Liver (tissue), 9 donors: ENCODE measurements around the gene GAR1. TPM values are rescaled to one million over a fixed set of nuclear protein-coding genes. Genes with fewer than 3 reads are reported as not detected.

Source experiments
- DNase-seq: peaks from one replicate; pipeline ENCODE4 v3.0.0-alpha.2; 2017; ENCODE audit warnings: low spot score
- H3K27ac ChIP-seq, 2 donors: one replicate each; pipeline ENCODE4 v1.7.0; 2013; ENCODE audit warnings: inconsistent platforms in 2 of 2, low read length in 2 of 2, control low read depth in 1 of 2, low read depth in 1 of 2, mild to moderate bottlenecking in 1 of 2
- H3K27me3 ChIP-seq, 4 donors: one replicate each; pipeline versions ENCODE4 v1.6.1 to v1.7.0; 2013; ENCODE audit warnings: low read length in 3 of 4, inconsistent platforms in 1 of 4, mild to moderate bottlenecking in 1 of 4, moderate library complexity in 1 of 4; ENCODE audit not compliant: control insufficient read depth in 4 of 4, insufficient read depth in 4 of 4
- H3K36me3 ChIP-seq, 4 donors: one replicate each; pipeline versions ENCODE4 v1.6.1 to v1.7.0; 2013; ENCODE audit warnings: low read length in 3 of 4, mild to moderate bottlenecking in 3 of 4, low read depth in 1 of 4, moderate library complexity in 1 of 4; ENCODE audit not compliant: control insufficient read depth in 4 of 4, insufficient read depth in 3 of 4
- H3K4me1 ChIP-seq, 4 donors: one replicate each; pipeline versions ENCODE4 v1.6.1 to v1.7.0; 2013; ENCODE audit warnings: low read length in 3 of 4, mild to moderate bottlenecking in 3 of 4, moderate library complexity in 1 of 4; ENCODE audit not compliant: control insufficient read depth in 4 of 4, insufficient read depth in 4 of 4
- H3K4me3 ChIP-seq, 3 donors: one replicate each; pipeline versions ENCODE4 v1.6.1 to v1.7.0; 2013; ENCODE audit warnings: low read length in 3 of 3, control low read depth in 1 of 3, low read depth in 1 of 3, mild to moderate bottlenecking in 1 of 3
- H3K9ac ChIP-seq, 2 donors: one replicate each; pipeline ENCODE4 v1.7.0; 2013; ENCODE audit warnings: low read length in 2 of 2, mild to moderate bottlenecking in 2 of 2, moderate library complexity in 2 of 2, control low read depth in 1 of 2, low read depth in 1 of 2
- H3K9me3 ChIP-seq, 4 donors: one replicate each; pipeline versions ENCODE4 v1.6.1 to v1.7.0; 2013; ENCODE audit warnings: low read length in 3 of 4; ENCODE audit not compliant: control insufficient read depth in 4 of 4
- ATF3 ChIP-seq: IDR thresholded peaks from 2 replicates; pipeline ENCODE4 v1.6.1; 2016; ENCODE audit warnings: antibody characterized with exemption
- CTCF ChIP-seq: fragments of 150-350 bp; IDR thresholded peaks from 2 replicates; pipeline ENCODE4 v1.5.1; 2017; ENCODE audit warnings: improper control_type of control experiment, low read depth, low read length; ENCODE audit not compliant: missing input control
- EGR1 ChIP-seq, 2 donors: IDR thresholded peaks; 2 replicates each; pipeline ENCODE4 v1.6.1; 2016 to 2018; ENCODE audit warnings: antibody characterized with exemption in 2 of 2, low read depth in 2 of 2
- FOXA1 ChIP-seq: IDR thresholded peaks from 2 replicates; pipeline ENCODE4 v1.6.1; 2016; ENCODE audit warnings: antibody characterized with exemption
- FOXA2 ChIP-seq: IDR thresholded peaks from 2 replicates; pipeline ENCODE4 v1.6.1; 2016; ENCODE audit warnings: antibody characterized with exemption
- GABPA ChIP-seq, 2 donors: IDR thresholded peaks in 1 of 2; conservative IDR thresholded peaks in 1 of 2; 2 replicates each; pipeline ENCODE4 v1.6.1; 2016; ENCODE audit warnings: antibody characterized with exemption in 2 of 2, mild to moderate bottlenecking in 1 of 2, moderate library complexity in 1 of 2
- HNF4A ChIP-seq, 2 donors: conservative IDR thresholded peaks; 2 replicates each; pipeline ENCODE4 v1.6.1; 2016; ENCODE audit warnings: antibody characterized with exemption in 2 of 2, mild to moderate bottlenecking in 2 of 2
- HNF4G ChIP-seq: IDR thresholded peaks from 2 replicates; pipeline ENCODE4 v1.6.1; 2016; ENCODE audit warnings: antibody characterized with exemption
- JUND ChIP-seq, 2 donors: IDR thresholded peaks; 2 replicates each; pipeline ENCODE4 v1.6.1; 2016; ENCODE audit warnings: antibody characterized with exemption in 2 of 2
- MAX ChIP-seq: IDR thresholded peaks from 2 replicates; pipeline ENCODE4 v1.6.1; 2016; ENCODE audit warnings: antibody characterized with exemption
- NR2F2 ChIP-seq: IDR thresholded peaks from 2 replicates; pipeline ENCODE4 v1.6.1; 2016; ENCODE audit warnings: antibody characterized with exemption
- RAD21 ChIP-seq, 2 donors: IDR thresholded peaks; 2 replicates each; pipeline ENCODE4 v1.6.1; 2016; ENCODE audit warnings: antibody characterized with exemption in 2 of 2, mild to moderate bottlenecking in 2 of 2
- REST ChIP-seq: IDR thresholded peaks from 2 replicates; pipeline ENCODE4 v1.6.1; 2016; ENCODE audit warnings: antibody characterized with exemption, mild to moderate bottlenecking
- RXRA ChIP-seq, 2 donors: IDR thresholded peaks; 2 replicates each; pipeline ENCODE4 v1.6.1; 2017 to 2018; ENCODE audit warnings: antibody characterized with exemption in 2 of 2, mild to moderate bottlenecking in 1 of 2
- SP1 ChIP-seq: IDR thresholded peaks from 2 replicates; pipeline ENCODE4 v1.6.1; 2018; ENCODE audit warnings: antibody characterized with exemption, mild to moderate bottlenecking
- TAF1 ChIP-seq: conservative IDR thresholded peaks from 2 replicates; pipeline ENCODE4 v1.6.1; 2016; ENCODE audit warnings: antibody characterized with exemption, mild to moderate bottlenecking
- YY1 ChIP-seq: IDR thresholded peaks from 2 replicates; pipeline ENCODE4 v1.6.1; 2016; ENCODE audit warnings: antibody characterized with exemption, mild to moderate bottlenecking
- ZBTB33 ChIP-seq: IDR thresholded peaks from 2 replicates; pipeline ENCODE4 v1.6.1; 2016; ENCODE audit warnings: antibody characterized with exemption
- WGBS: extraction: QIAGEN DNeasy Blood & Tissue Kit; methylation state at CpG from one replicate; pipeline ENCODE4 v1.1.7; 2013; 5-methylcytosine and 5-hydroxymethylcytosine counted together
- polyA plus RNA-seq, 2 donors: library from polyadenylated mRNA; stranded (reverse) in 1 of 2; unstranded in 1 of 2; fragments of 200-250 nt in 1 of 2; fragments of >200 nt in 1 of 2; fragmentation: Nextera tagmentation in 1 of 2; extraction: Ambion mirVana in 1 of 2; gene quantifications; one replicate each; pipeline versions ENCODE4 v1.2.1 to v1.2.3, GENCODE V29; 2013 to 2015
- total RNA-seq, 2 donors: library from RNA; depleted of rRNA; stranded (reverse); fragments of >200 nt; gene quantifications; one replicate each; pipeline ENCODE4 v1.2.3, GENCODE V29; 2014
- donor health status: healthy.
- donor health status: healthy.
- donor health status: healthy.
- donor health status: healthy.
- donor health status: healthy.

GAR1 gene
- total and polyA plus RNA-seq, 4 donors, result 1.5 to 7.7 (median 5.9) TPM

GRCh38 chr4:109872065-109872464 lies 56.5 kb downstream of the GAR1 start:
- TF ChIP-seq HNF4A (conservative IDR thresholded peaks at IDR 0.05) (no peak), MAX (no peak), ZBTB33 (no peak), FOXA1 (no peak), NR2F2 (no peak), ATF3 (no peak), CTCF (no peak), SP1 (no peak), RXRA (IDR thresholded peaks at IDR 0.05) (no peak), GABPA (IDR thresholded peaks at IDR 0.05 in 1 of 2, conservative IDR thresholded peaks at IDR 0.05 in 1 of 2) (no peak), HNF4G (no peak), RAD21 (IDR thresholded peaks at IDR 0.05) (no peak), FOXA2 (no peak)
- WGBS, result 96% methylated on average over 2 of the region's 2 CpGs
- Histone ChIP-seq H3K9me3 (no peaks in the 10 kb centered on the region), H3K27ac (no peak overlapping the region), H3K4me1 (no peaks in the 10 kb centered on the region), H3K9ac (no peak overlapping the region), H3K4me3 (no peak overlapping the region), H3K27me3 (no peaks in the 10 kb centered on the region), H3K36me3 (peaks cover 0 to 2% (median 0%) of the 10 kb centered on the region in 4 donors)
- no peak for DNase-seq

GRCh38 chr4:109872950-109873656 lies 57.5 kb downstream of the GAR1 start:
- H3K36me3 ChIP-seq, result no peaks in the 10 kb centered on the region
- H3K4me1 ChIP-seq, result no peaks in the 10 kb centered on the region
- no peak overlapping the region for H3K4me3 ChIP-seq
- H3K27me3 ChIP-seq, result no peaks in the 10 kb centered on the region
- 96% methylated on average over 6 of the region's 6 CpGs for WGBS
- DNase-seq, result no peak
- H3K9me3 ChIP-seq, result no peaks in the 10 kb centered on the region
- TF ChIP-seq EGR1 (IDR thresholded peaks at IDR 0.05; ENCODE audit: low read depth in 2 of 2), result no peak
- TF ChIP-seq RAD21 (IDR thresholded peaks at IDR 0.05), result no peak
- no peak for TF ChIP-seq TAF1
- TF ChIP-seq HNF4G, result no peak
- no peak for TF ChIP-seq NR2F2
- TF ChIP-seq REST, result no peak
- TF ChIP-seq SP1, result no peak
- no peak for TF ChIP-seq YY1
- TF ChIP-seq JUND (IDR thresholded peaks at IDR 0.05), result no peak
- TF ChIP-seq CTCF, result no peak
- no peak for TF ChIP-seq GABPA (IDR thresholded peaks at IDR 0.05 in 1 of 2, conservative IDR thresholded peaks at IDR 0.05 in 1 of 2)
- H3K27ac ChIP-seq, result no peak overlapping the region
- no peak overlapping the region for H3K9ac ChIP-seq
